Endothelial cell of hepatic sinusoid (primary cell): ENCODE measurements around the gene AQP3.
"Not testable (repeated sequence)": the region's sequence is repeated elsewhere in the genome, so short reads cannot be mapped to it uniquely, and the experiment has no call there.

Source experiments
- in situ Hi-C: cut with HindIII; loops from 2 replicates; pipeline ENCODE4 v1.10.0; 2017; ENCODE audit warnings: low sequenced_read_pairs

The AQP3 gene

GRCh38 chr9:33443047-33443446 lies 4.3 kb downstream of the AQP3 start:
- in situ Hi-C loops: no loop called here

GRCh38 chr9:33442125-33442524 lies 5.3 kb downstream of the AQP3 start:
- in situ Hi-C loops: no loop called here

GRCh38 chr9:33440609-33441008 lies 6.8 kb downstream of the AQP3 start:
- in situ Hi-C loops: no loop called here

DNA sequence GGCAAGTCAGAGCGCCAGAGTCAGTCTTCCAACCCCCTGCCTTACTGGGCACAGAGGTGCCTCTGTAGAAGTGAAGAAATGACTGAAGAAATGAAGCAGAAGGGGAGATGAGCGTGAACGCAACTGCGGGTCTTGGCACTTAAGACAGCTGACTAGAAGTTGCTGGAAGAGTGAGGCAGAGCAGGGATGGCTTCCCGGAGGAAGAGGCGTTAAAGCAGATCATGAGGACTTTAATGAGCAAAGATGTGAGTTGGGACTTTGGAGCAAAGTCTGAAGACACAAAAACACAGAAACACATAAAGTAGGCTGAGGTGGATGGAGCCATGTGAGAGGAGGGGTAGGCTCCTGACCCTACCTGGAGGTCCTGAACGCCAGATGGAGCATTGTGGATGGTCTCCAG lies 7.2 kb downstream of the AQP3 start:
- in situ Hi-C loops: no loop called here

DNA sequence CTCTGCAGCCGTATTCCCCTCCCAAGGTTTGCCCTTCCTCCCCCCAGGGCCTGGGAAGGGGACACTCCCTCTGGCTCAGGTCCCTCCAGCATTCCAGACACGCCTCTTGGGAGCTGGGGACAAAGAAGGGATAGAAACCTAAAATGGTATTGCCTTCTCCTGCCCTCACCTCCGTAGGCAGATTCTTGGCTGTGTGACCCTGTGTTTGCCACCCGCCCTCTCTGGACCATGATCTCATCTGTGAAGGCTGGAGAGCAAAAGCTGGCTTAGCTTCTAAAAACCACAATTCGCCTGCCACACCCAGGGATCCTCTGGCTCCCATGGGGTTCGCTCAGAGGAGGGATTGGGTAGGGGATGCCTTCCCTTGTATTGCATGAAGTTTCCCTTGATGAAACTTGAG lies 7.7 kb downstream of the AQP3 start:
- in situ Hi-C loops: no loop called here

- in situ Hi-C loops: no loop called here
Observed at GRCh38 chr9:33438926-33439680, 8.3 kb downstream of the AQP3 start.

DNA sequence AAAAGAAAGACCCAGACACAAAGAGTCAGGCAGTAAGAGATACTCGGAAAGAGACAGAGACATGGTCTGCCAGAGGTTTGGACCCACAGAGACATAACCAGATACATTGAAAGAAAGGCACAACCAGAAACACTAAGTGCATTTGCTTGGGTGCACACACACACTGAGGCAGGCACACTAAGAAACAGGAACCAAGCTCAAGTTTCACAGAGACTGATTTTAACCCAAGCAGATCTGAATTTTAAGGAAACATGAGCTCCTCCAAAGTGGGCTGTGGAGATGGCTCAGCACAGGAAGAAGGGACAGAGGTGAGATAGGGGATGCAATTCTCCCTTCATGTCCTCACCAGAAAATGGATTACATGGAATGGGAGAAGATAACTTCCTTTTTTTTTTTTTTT lies 9.5 kb downstream of the AQP3 start:
- in situ Hi-C loops: no loop called here

- in situ Hi-C loops: no loop called here
Observed at GRCh38 chr9:33437205-33437604, 10.2 kb downstream of the AQP3 start.

DNA sequence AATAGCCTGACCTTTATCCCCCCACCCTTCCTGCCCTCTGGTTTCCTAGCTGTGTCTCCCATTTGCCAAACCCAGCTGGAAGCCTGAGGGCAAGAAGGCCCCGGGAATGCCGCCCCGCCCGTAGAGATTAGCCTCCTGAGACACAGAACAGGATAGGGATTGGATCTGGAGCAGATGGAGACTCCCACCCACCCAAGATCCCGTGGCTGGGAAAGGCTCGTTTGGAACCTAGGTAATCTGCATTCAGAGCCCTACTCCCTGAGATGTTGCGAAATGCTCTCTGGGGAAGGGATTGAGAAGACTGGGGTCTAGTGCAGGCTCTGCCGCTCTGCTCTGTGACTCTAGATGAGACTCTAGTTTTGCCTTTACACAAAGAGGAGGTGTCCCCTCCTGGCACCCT lies 10.9 kb downstream of the AQP3 start:
- in situ Hi-C loops: no loop called here

GRCh38 chr9:33435821-33436277 lies 11.5 kb downstream of the AQP3 start:
- in situ Hi-C loops: no loop called here

GRCh38 chr9:33434317-33435105 lies 12.9 kb downstream of the AQP3 start:
- in situ Hi-C loops: no loop called here

DNA sequence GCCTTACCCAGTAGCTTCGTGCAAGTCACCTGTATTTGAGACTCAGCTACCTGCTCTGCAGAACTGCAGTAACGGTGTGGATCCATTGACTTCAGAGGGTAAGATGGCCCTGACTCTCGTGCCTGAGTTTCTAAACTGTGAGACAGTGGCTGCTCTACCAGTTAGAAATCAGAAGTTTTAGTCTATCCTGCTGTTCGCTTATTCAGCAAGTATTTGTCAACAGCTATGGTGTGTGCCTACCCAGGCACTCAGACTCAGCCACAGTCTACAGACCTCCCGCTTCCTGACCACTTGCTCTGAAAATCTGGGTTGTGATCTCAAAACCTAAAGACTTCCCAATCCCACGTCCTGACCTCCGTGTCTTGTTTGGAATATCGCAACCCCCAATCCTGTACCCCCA lies 13.5 kb downstream of the AQP3 start:
- in situ Hi-C loops: no loop called here

- in situ Hi-C loops: no loop called here
Observed at GRCh38 chr9:33431420-33431819, 16.0 kb downstream of the AQP3 start.

- in situ Hi-C loops: no loop called here
Observed at GRCh38 chr9:33430942-33431341, 16.5 kb downstream of the AQP3 start.

DNA sequence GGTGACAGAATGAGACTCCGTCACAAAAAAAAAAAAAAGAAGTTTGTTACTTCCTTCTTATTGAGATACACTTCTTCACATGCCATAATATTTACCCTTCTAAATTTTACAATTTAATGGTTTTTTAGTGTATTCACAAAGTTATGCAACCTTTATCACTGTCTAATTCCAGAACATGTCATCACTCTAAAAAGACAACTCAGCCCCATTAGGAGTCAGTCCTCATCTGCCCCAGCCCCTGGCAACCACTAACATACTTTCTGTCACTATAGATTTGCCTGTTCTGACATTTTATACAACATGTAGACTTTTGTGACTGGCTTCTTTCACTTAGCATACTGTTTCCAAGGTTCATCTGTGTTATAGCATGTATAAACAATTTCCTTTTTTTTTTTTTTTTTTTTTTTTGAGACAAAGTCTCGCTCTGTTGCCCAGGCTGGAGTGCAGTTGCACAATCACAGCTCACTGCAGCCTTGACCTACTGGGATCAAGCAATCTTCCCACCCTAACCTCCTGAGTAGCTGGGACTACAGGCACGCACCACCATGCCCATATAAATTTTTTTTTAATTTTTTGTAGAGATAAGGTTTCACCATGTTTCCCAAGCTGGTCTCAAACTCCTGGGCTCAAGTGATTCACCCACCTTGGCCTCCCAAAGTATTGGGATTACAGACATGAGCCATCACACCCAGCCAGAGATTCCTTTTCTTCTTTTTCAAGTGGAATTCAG lies 18.0 kb downstream of the AQP3 start:
- in situ Hi-C loops: no loop called here

- in situ Hi-C loops: no loop called here
Observed at GRCh38 chr9:33426843-33427293, 20.5 kb downstream of the AQP3 start.

- in situ Hi-C loops: no loop called here
Observed at GRCh38 chr9:33425128-33425533, 22.3 kb downstream of the AQP3 start.

- in situ Hi-C loops: not testable (repeated sequence)
Observed at GRCh38 chr9:33424492-33424891, 22.9 kb downstream of the AQP3 start.

GRCh38 chr9:33424043-33424442 lies 23.4 kb downstream of the AQP3 start:
- in situ Hi-C loops: not testable (repeated sequence)

DNA sequence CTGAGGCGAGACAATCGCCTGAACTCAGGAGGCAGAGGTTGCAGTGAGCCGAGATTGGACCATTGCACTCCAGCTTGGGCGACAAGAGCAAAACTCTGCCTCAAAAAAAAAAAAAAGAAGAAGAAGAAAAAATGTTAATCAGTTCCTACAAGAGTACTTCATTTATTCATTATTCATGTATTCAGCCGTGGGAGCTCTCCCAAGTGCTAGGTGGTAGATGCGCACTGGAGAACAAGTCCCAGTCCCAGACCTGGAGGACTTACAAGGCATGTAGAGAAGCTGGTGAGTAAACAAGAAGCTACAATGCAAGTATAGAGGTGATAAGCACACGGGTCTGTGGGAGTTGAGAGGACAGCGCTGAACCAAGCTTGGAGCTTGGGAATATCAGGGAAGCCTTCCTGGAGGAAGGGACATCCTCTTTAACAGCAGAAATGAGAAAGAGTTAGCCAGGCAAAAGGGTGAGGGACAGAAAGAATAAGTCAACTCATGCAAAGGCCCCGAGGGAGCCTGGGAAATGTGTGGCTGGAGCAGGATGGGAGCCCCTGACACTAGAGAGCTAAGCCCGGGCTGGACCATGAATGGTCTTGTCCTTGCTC lies 27.6 kb downstream of the AQP3 start:
- in situ Hi-C loops: loop anchor here (5.0 kb wide), 1 partner anchor 37 kb away; no protein-coding TSS in a partner anchor

DNA sequence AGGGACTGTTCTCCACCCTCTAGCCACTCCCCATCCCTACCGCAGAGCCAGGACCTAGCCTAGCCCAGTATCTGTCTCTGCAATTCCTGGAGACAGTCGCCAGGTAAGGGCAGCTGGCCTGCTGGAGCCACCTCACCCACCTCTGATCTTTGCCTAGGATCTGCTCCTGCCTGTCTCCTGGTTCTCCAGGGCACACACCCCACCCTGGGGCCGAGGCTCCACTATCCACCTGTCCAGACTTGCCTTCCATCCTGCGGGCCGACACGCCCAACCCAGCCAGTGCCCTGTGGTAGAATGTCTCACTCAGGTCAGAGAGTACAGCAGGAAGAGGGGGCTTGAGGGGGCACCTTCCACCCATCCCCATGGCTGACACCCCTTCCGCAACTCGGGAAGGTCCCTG lies 29.3 kb downstream of the AQP3 start:
- in situ Hi-C loops: loop anchor here (5.0 kb wide), 1 partner anchor 39 kb away; no protein-coding TSS in a partner anchor
